Esophagus squamous epithelium (tissue), 4 donors: Measurements from ENCODE around the gene DEPDC5.

Experiments
- POLR2A ChIP-seq, 4 donors: fragments of 450-650 bp; IDR thresholded peaks; one replicate each; pipeline ENCODE4 v1.6.1; 2017; ENCODE audit warnings: antibody characterized with exemption in 4 of 4, mild to moderate bottlenecking in 4 of 4, moderate library complexity in 3 of 4
- TF ChIP-seq, protein P1 (sequence below), 6 experiments: fragments of 450-650 bp in 4 of 6; fragments of 200-600 bp in 2 of 6; sonication (generic) in 2 of 6; IDR thresholded peaks; one replicate each; pipeline ENCODE4 v1.5.1; 2016 to 2019; ENCODE audit warnings: antibody characterized with exemption in 6 of 6, mild to moderate bottlenecking in 4 of 6, moderate library complexity in 4 of 6

DNA sequence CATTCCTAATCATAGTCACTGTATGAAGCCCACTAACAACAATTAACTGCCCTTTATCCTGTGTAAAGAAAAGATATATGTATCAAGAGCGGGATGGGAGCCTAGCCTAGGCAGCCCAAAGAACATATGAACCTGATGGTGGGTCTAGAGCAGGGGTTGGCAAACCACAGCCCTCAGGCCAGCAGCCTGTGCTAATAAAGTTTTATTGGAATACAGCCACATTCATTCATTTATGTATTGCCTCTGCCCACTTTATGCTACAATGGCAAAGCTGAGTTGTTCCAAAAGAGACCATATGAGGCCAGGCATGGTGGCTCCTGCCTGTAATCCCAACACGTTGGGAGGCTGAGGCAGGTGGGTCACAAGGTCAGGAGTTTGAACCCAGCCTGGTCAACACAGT is 17.4 kb upstream of the DEPDC5 start:
- TF ChIP-seq, protein P1, sequence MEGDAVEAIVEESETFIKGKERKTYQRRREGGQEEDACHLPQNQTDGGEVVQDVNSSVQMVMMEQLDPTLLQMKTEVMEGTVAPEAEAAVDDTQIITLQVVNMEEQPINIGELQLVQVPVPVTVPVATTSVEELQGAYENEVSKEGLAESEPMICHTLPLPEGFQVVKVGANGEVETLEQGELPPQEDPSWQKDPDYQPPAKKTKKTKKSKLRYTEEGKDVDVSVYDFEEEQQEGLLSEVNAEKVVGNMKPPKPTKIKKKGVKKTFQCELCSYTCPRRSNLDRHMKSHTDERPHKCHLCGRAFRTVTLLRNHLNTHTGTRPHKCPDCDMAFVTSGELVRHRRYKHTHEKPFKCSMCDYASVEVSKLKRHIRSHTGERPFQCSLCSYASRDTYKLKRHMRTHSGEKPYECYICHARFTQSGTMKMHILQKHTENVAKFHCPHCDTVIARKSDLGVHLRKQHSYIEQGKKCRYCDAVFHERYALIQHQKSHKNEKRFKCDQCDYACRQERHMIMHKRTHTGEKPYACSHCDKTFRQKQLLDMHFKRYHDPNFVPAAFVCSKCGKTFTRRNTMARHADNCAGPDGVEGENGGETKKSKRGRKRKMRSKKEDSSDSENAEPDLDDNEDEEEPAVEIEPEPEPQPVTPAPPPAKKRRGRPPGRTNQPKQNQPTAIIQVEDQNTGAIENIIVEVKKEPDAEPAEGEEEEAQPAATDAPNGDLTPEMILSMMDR (IDR thresholded peaks at IDR 0.05), result no peak
- no peak for TF ChIP-seq POLR2A (IDR thresholded peaks at IDR 0.05)
